Testis (tissue), 2 donors: ENCODE measurements around the gene CD4.

Source experiments
- CTCF ChIP-seq, 3 experiments: fragments of 450-650 bp in 2 of 3; fragments of 200-600 bp in 1 of 3; sonication (generic) in 1 of 3; IDR thresholded peaks; one replicate each; pipeline ENCODE4 v1.5.1; 2016 to 2019; ENCODE audit warnings: antibody characterized with exemption in 3 of 3, mild to moderate bottlenecking in 2 of 3, moderate library complexity in 1 of 3
- POLR2A ChIP-seq: fragments of 450-650 bp; IDR thresholded peaks from one replicate; pipeline ENCODE4 v1.6.1; 2017; ENCODE audit warnings: antibody characterized with exemption, mild to moderate bottlenecking, moderate library complexity

GRCh38 chr12:6858799-6859198 lies 69.5 kb downstream of the CD4 start:
- no peak for TF ChIP-seq POLR2A
- TF ChIP-seq CTCF (IDR thresholded peaks at IDR 0.05) = no peak
